Ovary (tissue), 9 donors: ENCODE measurements around the gene TCF7L1. TPM values are rescaled to one million over a fixed set of nuclear protein-coding genes. Genes with fewer than 3 reads are reported as not detected.

ENCODE experiments used
- DNase-seq, 5 donors: peaks; one replicate each; pipeline ENCODE4 v3.0.0-alpha.2; 2019 to 2020
- H3K27ac ChIP-seq, 2 donors: fragments of 200-600 bp; one replicate each; pipeline versions ENCODE4 v1.5.1 to v1.8.0; 2019 to 2022
- H3K27me3 ChIP-seq: fragments of 200-600 bp; one replicate; pipeline ENCODE4 v1.8.0; 2022
- H3K36me3 ChIP-seq: fragments of 200-600 bp; sonication (generic); one replicate; pipeline ENCODE4 v1.5.1; 2019
- H3K4me1 ChIP-seq: one replicate; pipeline ENCODE4 v1.8.1; 2013; ENCODE audit warnings: mild to moderate bottlenecking, moderate library complexity; ENCODE audit not compliant: insufficient read depth
- H3K4me3 ChIP-seq: fragments of 200-600 bp; sonication (generic); one replicate; pipeline ENCODE4 v1.5.1; 2017
- H3K9me3 ChIP-seq, 2 donors: fragments of 200-600 bp in 1 of 2; sonication (generic) in 1 of 2; one replicate each; pipeline versions ENCODE4 v1.5.1 to v1.8.1; 2013 to 2019; ENCODE audit warnings: mild to moderate bottlenecking in 1 of 2, moderate library complexity in 1 of 2
- EP300 ChIP-seq: sonication (generic); formaldehyde crosslinking; IDR thresholded peaks from one replicate; pipeline ENCODE4 v1.6.1; 2017; ENCODE audit warnings: antibody characterized with exemption
- POLR2A ChIP-seq: fragments of 450-650 bp; IDR thresholded peaks from one replicate; pipeline ENCODE4 v1.6.1; 2017; ENCODE audit warnings: antibody characterized with exemption, mild to moderate bottlenecking, moderate library complexity
- WGBS, 3 donors: extraction: QIAGEN DNeasy Blood & Tissue Kit in 1 of 3; methylation state at CpG; one replicate each; pipeline versions ENCODE4 v1.1.5 to v1.1.7; 2013 to 2017; 5-methylcytosine and 5-hydroxymethylcytosine counted together
- intact Hi-C, 4 donors: fragments of 100-400 bp; cut with DNase I; formaldehyde crosslinking; loops; one replicate each; pipeline versions ENCODE4 v1.11.0 to v1.15.1; 2022 to 2023
- polyA plus RNA-seq, 2 donors: library from polyadenylated mRNA; stranded (reverse); fragments of 200-250 nt in 1 of 2; fragments of 350-450 nt in 1 of 2; fragmentation: Illumina TruSeq in 1 of 2; extraction: RNeasy Lipid Tissue Mini Kit (QIAGEN cat#74804) in 1 of 2; gene quantifications; one replicate each; pipeline ENCODE4 v1.2.3, GENCODE V29; 2013 to 2014
- total RNA-seq, 7 donors: library from RNA; depleted of rRNA in 2 of 7; stranded (reverse); fragments of >200 nt in 2 of 7; fragmentation: NEBNext Ultra II Directional in 3 of 7; extraction: Animal tissue kit (Norgen Biotek cat#: 25700) in 3 of 7; gene quantifications; one replicate each; pipeline versions ENCODE4 v1.1.0 to v1.2.4, GENCODE V29; 2016 to 2023
- TF ChIP-seq, protein P1 (sequence below), 3 donors: fragments of 450-650 bp in 2 of 3; fragments of 200-600 bp in 1 of 3; IDR thresholded peaks; one replicate each; pipeline versions ENCODE4 v1.5.1 to v1.8.0; 2016 to 2022; ENCODE audit warnings: antibody characterized with exemption in 3 of 3, mild to moderate bottlenecking in 1 of 3
- donor health status: DM: no; HTN: no; CAD: no; lungs with moderate emphysema.
- donor health status: DM: no; HTN: no; CAD: no.
- donor health status: Bipolar disorder and iron deficiency.
- donor health status: DM: yes; HTN: yes; CAD: no.
- donor health status: DM: no; HTN: no; CAD: no.
- donor health status: DM: yes; HTN: yes; CAD: no.

TCF7L1 gene
- total and polyA plus RNA-seq, 9 donors: 5.2 to 29.8 (median 23.9) TPM

DNA sequence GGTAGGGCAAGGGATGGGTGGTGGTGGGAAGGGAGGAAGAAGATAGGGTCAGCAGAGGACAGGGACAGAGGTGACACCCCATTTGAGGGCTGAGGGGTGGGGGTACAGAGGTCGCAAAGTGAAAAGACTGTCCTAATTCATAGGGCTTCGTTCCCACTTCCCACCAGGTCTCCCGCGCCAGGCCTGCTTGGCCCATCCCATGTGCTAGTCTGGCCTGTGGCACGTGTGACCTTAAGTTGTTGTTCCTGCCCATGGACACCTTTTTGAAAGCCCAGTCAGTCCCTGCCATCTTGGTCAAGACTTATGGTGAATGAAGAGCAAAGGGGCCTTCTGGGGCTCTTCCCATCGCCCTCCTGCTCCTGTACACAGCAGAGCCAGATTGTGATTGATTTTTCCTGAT, 148.4 kb downstream of the TCF7L1 start:
- 88 to 94% (median 89%) methylated on average over 6 of the region's 6 CpGs for WGBS, 3 donors
- TF ChIP-seq POLR2A: no peak
- TF ChIP-seq, protein P1, sequence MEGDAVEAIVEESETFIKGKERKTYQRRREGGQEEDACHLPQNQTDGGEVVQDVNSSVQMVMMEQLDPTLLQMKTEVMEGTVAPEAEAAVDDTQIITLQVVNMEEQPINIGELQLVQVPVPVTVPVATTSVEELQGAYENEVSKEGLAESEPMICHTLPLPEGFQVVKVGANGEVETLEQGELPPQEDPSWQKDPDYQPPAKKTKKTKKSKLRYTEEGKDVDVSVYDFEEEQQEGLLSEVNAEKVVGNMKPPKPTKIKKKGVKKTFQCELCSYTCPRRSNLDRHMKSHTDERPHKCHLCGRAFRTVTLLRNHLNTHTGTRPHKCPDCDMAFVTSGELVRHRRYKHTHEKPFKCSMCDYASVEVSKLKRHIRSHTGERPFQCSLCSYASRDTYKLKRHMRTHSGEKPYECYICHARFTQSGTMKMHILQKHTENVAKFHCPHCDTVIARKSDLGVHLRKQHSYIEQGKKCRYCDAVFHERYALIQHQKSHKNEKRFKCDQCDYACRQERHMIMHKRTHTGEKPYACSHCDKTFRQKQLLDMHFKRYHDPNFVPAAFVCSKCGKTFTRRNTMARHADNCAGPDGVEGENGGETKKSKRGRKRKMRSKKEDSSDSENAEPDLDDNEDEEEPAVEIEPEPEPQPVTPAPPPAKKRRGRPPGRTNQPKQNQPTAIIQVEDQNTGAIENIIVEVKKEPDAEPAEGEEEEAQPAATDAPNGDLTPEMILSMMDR (IDR thresholded peaks at IDR 0.05): no peak

GRCh38 chr2:85282914-85283313, 149.7 kb downstream of the TCF7L1 start:
- no peaks in the 10 kb centered on the region for H3K27me3 ChIP-seq
- peaks cover 8% of the 10 kb centered on the region for H3K4me1 ChIP-seq
- H3K4me3 ChIP-seq: no peak overlapping the region
- no peak overlapping the region for H3K27ac ChIP-seq
- no peak for DNase-seq
- H3K36me3 ChIP-seq: no peaks in the 10 kb centered on the region
- intact Hi-C loops: loop anchor here in 2 of 4 donors (5.0 kb wide), 2 partner anchors 146 to 151 kb away; partner anchors contain the start of gene TCF7L1 (in 1 of the 2)
- 93 to 98% (median 94%) methylated on average over 7 of the region's 7 CpGs for WGBS, 3 donors
- no peak for TF ChIP-seq POLR2A
- TF ChIP-seq EP300: no peak
- TF ChIP-seq, protein P1 (IDR thresholded peaks at IDR 0.05): no peak
- H3K9me3 ChIP-seq: no peaks in the 10 kb centered on the region

More for the DNA sequence above, 148.4 kb downstream of the TCF7L1 start:
- H3K27me3 ChIP-seq: no peaks in the 10 kb centered on the region
- no peaks in the 10 kb centered on the region for H3K9me3 ChIP-seq
- H3K4me3 ChIP-seq: no peak overlapping the region
- H3K36me3 ChIP-seq: no peaks in the 10 kb centered on the region
- intact Hi-C loops: loop anchor here in 2 of 4 donors (5.0 kb wide), 2 partner anchors 144 to 149 kb away; partner anchors contain the start of gene TCF7L1 (in 1 of the 2)
- peaks cover 17% of the 10 kb centered on the region for H3K4me1 ChIP-seq
- H3K27ac ChIP-seq: no peak overlapping the region
- DNase-seq: no peak

DNA sequence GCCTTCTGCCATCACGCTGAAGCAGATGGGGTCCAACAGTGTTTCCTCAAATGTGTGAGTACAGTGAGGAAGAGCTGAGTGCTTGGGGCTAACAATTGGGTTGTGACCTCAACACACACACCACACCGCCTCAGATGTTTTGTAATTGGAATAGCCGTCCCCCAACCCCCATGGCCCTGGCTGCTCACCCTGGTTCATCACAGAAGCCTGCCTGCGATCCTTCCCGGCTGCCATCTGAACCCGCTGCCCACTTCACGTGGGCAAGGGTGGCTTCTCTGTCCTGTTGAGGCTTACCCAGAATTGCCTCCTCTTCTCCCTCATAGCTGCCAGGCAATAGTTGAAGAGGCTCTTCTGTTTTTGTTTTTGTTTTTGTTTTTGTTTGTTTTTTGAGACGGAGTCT, 150.4 kb downstream of the TCF7L1 start:
- Histone ChIP-seq H3K27me3 (no peaks in the 10 kb centered on the region), H3K27ac (no peak overlapping the region), H3K4me1 (peaks cover 6% of the 10 kb centered on the region), H3K36me3 (no peaks in the 10 kb centered on the region), H3K9me3 (no peaks in the 10 kb centered on the region), H3K4me3 (no peak overlapping the region)
- no peak for DNase-seq
- TF ChIP-seq EP300 (no peak), POLR2A (no peak)
- TF ChIP-seq, protein P1 (IDR thresholded peaks at IDR 0.05): no peak
- intact Hi-C loops: loop anchor here in 2 of 4 donors (5.0 kb wide), 2 partner anchors 146 to 151 kb away; partner anchors contain the start of gene TCF7L1 (in 1 of the 2)
- WGBS, 3 donors: 86 to 93% (median 91%) methylated on average over 8 of the region's 8 CpGs

GRCh38 chr2:85286918-85287317, 153.7 kb downstream of the TCF7L1 start:
- TF ChIP-seq, protein P1 (IDR thresholded peaks at IDR 0.05): no peak
- TF ChIP-seq EP300 (no peak), POLR2A (no peak)
- intact Hi-C loops: loop anchor here in 1 of 4 donors (5.0 kb wide), 1 partner anchor 155 kb away; the partner anchor contains the start of gene TCF7L1
- H3K4me3 ChIP-seq: no peak overlapping the region
- H3K4me1 ChIP-seq: peaks cover 1% of the 10 kb centered on the region
- 69 to 76% (median 71%) methylated on average over 8 of the region's 8 CpGs for WGBS, 3 donors
- DNase-seq: no peak
- no peaks in the 10 kb centered on the region for H3K27me3 ChIP-seq
- H3K36me3 ChIP-seq: no peaks in the 10 kb centered on the region
- H3K27ac ChIP-seq: no peak overlapping the region
- no peaks in the 10 kb centered on the region for H3K9me3 ChIP-seq
